GM10248 (cell line): ENCODE results near the gene FREY1.

Experiments
- CTCF ChIA-PET: fragments of 300-600 bp; sonication (Branson Sonifier 250); formaldehyde crosslinking; extraction: SDS; loops from one replicate; lab custom pipeline; 2021; ENCODE audit warnings: antibody characterized with exemption; lab: Yijun Ruan, JAX
- POLR2A ChIA-PET: fragments of 350-650 bp; sonication (Branson Sonifier 250); formaldehyde crosslinking; extraction: SDS; loops from one replicate; lab custom pipeline; 2020; ENCODE audit warnings: antibody characterized with exemption; lab: Yijun Ruan, JAX
- DNase-seq: peaks from one replicate; pipeline ENCODE4 v3.0.0; 2012; ENCODE audit errors: extremely low spot score
- CTCF ChIP-seq: IDR thresholded peaks from 2 replicates; pipeline ENCODE4 v1.5.1; 2012; ENCODE audit warnings: mild to moderate bottlenecking, low read depth; ENCODE audit errors: extremely low read depth, missing control alignments, control extremely low read depth

The FREY1 gene

GRCh38 chr11:45864041-45864440 lies 43.0 kb downstream of the FREY1 start:
- no peak for TF ChIP-seq CTCF
- POLR2A ChIA-PET: no interaction called here
- CTCF ChIA-PET: interaction anchor here (1.6 to 2.2 kb wide), 3 partner anchors 9 to 19 kb away, joined by 4 to 15 read pairs (median 5); no protein-coding TSS in a partner anchor
- DNase-seq: no peak

GRCh38 chr11:45860764-45861510 lies 46.1 kb downstream of the FREY1 start:
- no peak for DNase-seq
- CTCF ChIA-PET: interaction anchor here (1.1 to 2.2 kb wide), 8 partner anchors 10 to 104 kb away, joined by 3 to 11 read pairs (median 4); partner anchors contain the start of gene CRY2
- POLR2A ChIA-PET: interaction anchor here (1.3 kb wide), 1 partner anchor 14 kb away, joined by 5 read pairs; the partner anchor contains the start of gene CRY2

GRCh38 chr11:45860348-45860747 lies 46.7 kb downstream of the FREY1 start:
- CTCF ChIA-PET: interaction anchor here (1.1 to 2.1 kb wide), 7 partner anchors 10 to 39 kb away, joined by 3 to 6 read pairs (median 3); partner anchors contain the start of gene CRY2

More at GRCh38 chr11:45860764-45861510, 46.1 kb downstream of the FREY1 start:
- TF ChIP-seq CTCF: no peak

GRCh38 chr11:45859661-45860140 lies 47.4 kb downstream of the FREY1 start:
- ChIA-PET POLR2A (interaction anchor here (1.3 kb wide), 1 partner anchor 13 kb away, joined by 5 read pairs; the partner anchor contains the start of gene CRY2), CTCF (interaction anchor here (1.2 to 2.1 kb wide), 5 partner anchors 11 to 39 kb away, joined by 3 to 5 read pairs (median 3); no protein-coding TSS in a partner anchor)
- no peak for TF ChIP-seq CTCF
- no peak for DNase-seq

More at GRCh38 chr11:45860348-45860747, 46.7 kb downstream of the FREY1 start:
- POLR2A ChIA-PET: interaction anchor here (1.3 kb wide), 1 partner anchor 13 kb away, joined by 5 read pairs; the partner anchor contains the start of gene CRY2
- no peak for DNase-seq
- no peak for TF ChIP-seq CTCF

- ChIA-PET CTCF (interaction anchor here (1.5 to 3.4 kb wide), 2 partner anchors 14 to 40 kb away, joined by 3 to 18 read pairs; no protein-coding TSS in a partner anchor), POLR2A (no interaction called here)
- TF ChIP-seq CTCF: no peak
- no peak for DNase-seq
Observed at GRCh38 chr11:45858751-45859398, 48.2 kb downstream of the FREY1 start.

GRCh38 chr11:45857961-45858474 lies 49.1 kb downstream of the FREY1 start:
- ChIA-PET CTCF (interaction anchor here (0.7 to 3.4 kb wide), 3 partner anchors 15 to 203 kb away, joined by 3 to 18 read pairs (median 4); no protein-coding TSS in a partner anchor), POLR2A (no interaction called here)
- DNase-seq: no peak
- no peak for TF ChIP-seq CTCF
